ENCODE measurements around the gene OR1D5.
A peak's percentile ranks its signal among the peaks of the same experiment; 100 is the strongest.

GRCh38 chr17:3012926-3013581 lies 50.4 kb downstream of the OR1D5 start:
- TF ChIP-seq, protein P1, sequence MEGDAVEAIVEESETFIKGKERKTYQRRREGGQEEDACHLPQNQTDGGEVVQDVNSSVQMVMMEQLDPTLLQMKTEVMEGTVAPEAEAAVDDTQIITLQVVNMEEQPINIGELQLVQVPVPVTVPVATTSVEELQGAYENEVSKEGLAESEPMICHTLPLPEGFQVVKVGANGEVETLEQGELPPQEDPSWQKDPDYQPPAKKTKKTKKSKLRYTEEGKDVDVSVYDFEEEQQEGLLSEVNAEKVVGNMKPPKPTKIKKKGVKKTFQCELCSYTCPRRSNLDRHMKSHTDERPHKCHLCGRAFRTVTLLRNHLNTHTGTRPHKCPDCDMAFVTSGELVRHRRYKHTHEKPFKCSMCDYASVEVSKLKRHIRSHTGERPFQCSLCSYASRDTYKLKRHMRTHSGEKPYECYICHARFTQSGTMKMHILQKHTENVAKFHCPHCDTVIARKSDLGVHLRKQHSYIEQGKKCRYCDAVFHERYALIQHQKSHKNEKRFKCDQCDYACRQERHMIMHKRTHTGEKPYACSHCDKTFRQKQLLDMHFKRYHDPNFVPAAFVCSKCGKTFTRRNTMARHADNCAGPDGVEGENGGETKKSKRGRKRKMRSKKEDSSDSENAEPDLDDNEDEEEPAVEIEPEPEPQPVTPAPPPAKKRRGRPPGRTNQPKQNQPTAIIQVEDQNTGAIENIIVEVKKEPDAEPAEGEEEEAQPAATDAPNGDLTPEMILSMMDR (IDR thresholded peaks at IDR 0.05; ENCODE audit: insufficient read depth, low read length, poor library complexity, severe bottlenecking) = peak; percentile 73
- no peak for TF ChIP-seq EZH2phosphoT487 (conservative IDR thresholded peaks at IDR 0.05; ENCODE audit: low read length)

All from SU-DHL-6 (cell line).